Neuronal stem cell (in vitro differentiated cells): ENCODE measurements around the gene CAMK2A.

Experiments used
- DNase-seq: peaks from one replicate; pipeline ENCODE4 v3.0.0-alpha.2; 2013; ENCODE audit warnings: low spot score
- H2AFZ ChIP-seq: one replicate; pipeline ENCODE4 v1.6.1; 2013; ENCODE audit warnings: mild to moderate bottlenecking, low read length, inconsistent platforms
- H2AK5ac ChIP-seq: 2 replicates; pipeline ENCODE4 v1.6.1; 2013; ENCODE audit warnings: low read depth, mild to moderate bottlenecking, inconsistent platforms, low read length, moderate library complexity, mixed read lengths
- H2BK120ac ChIP-seq: 2 replicates; pipeline ENCODE4 v1.6.1; 2013; ENCODE audit warnings: low read depth, mild to moderate bottlenecking, inconsistent platforms, low read length, moderate library complexity, mixed read lengths
- H2BK12ac ChIP-seq: one replicate; pipeline ENCODE4 v1.6.1; 2013; ENCODE audit warnings: low read length, inconsistent platforms
- H2BK15ac ChIP-seq: 2 replicates; pipeline ENCODE4 v1.6.1; 2013; ENCODE audit warnings: mild to moderate bottlenecking, low read length, inconsistent platforms, mixed read lengths
- H2BK5ac ChIP-seq: one replicate; pipeline ENCODE4 v1.6.1; 2013; ENCODE audit warnings: inconsistent platforms, mild to moderate bottlenecking, low read length, moderate library complexity
- H3K14ac ChIP-seq: one replicate; pipeline ENCODE4 v1.6.1; 2013; ENCODE audit warnings: low read length, inconsistent platforms
- H3K18ac ChIP-seq: 2 replicates; pipeline ENCODE4 v1.6.1; 2013; ENCODE audit warnings: low read length, inconsistent platforms
- H3K23ac ChIP-seq: 2 replicates; pipeline ENCODE4 v1.6.1; 2013; ENCODE audit warnings: low read depth, mild to moderate bottlenecking, mixed read lengths, low read length, inconsistent platforms; ENCODE audit not compliant: poor library complexity
- H3K27ac ChIP-seq: replicated peaks from 3 replicates; pipeline ENCODE4 v1.5.1; 2013; ENCODE audit warnings: low read length, inconsistent platforms
- H3K27me3 ChIP-seq, 3 experiments: 2 replicates each; pipeline ENCODE4 v1.6.1; 2013; ENCODE audit warnings: low read length in 3 of 3, mild to moderate bottlenecking in 2 of 3, inconsistent platforms in 1 of 3, low read depth in 1 of 3, mixed read lengths in 1 of 3, moderate library complexity in 1 of 3; ENCODE audit not compliant: control insufficient read depth in 3 of 3, insufficient read depth in 3 of 3
- H3K36me3 ChIP-seq, 2 donors: replicated peaks in 1 of 2; 2 replicates each; pipeline ENCODE4 v1.6.1; 2013; ENCODE audit warnings: low read length in 2 of 2; ENCODE audit not compliant: control insufficient read depth in 2 of 2, insufficient read depth in 2 of 2
- H3K4ac ChIP-seq: 2 replicates; pipeline ENCODE4 v1.6.1; 2013; ENCODE audit warnings: inconsistent platforms, mild to moderate bottlenecking, low read length, moderate library complexity
- H3K4me1 ChIP-seq, 2 donors: 1 replicate in 1 of 2; 2 replicates in 1 of 2; pipeline ENCODE4 v1.6.1; 2013; ENCODE audit warnings: low read length in 2 of 2, low read depth in 1 of 2; ENCODE audit not compliant: control insufficient read depth in 2 of 2, insufficient read depth in 1 of 2
- H3K4me2 ChIP-seq: one replicate; pipeline ENCODE4 v1.6.1; 2013; ENCODE audit warnings: mild to moderate bottlenecking, low read length, inconsistent platforms; ENCODE audit not compliant: insufficient read depth, poor library complexity, severe bottlenecking
- H3K4me3 ChIP-seq, 2 donors: 2 replicates each; pipeline ENCODE4 v1.5.1; 2013; ENCODE audit warnings: low read length in 2 of 2, mild to moderate bottlenecking in 2 of 2, inconsistent platforms in 1 of 2, moderate library complexity in 1 of 2
- H3K79me1 ChIP-seq: one replicate; pipeline ENCODE4 v1.6.1; 2013; ENCODE audit warnings: low read depth, mild to moderate bottlenecking, inconsistent platforms, low read length, moderate library complexity
- H3K9ac ChIP-seq: one replicate; pipeline ENCODE4 v1.6.1; 2013; ENCODE audit warnings: mild to moderate bottlenecking, low read depth, low read length, inconsistent platforms; ENCODE audit not compliant: poor library complexity
- H3K9me3 ChIP-seq, 2 donors: replicated peaks in 1 of 2; 2 replicates each; pipeline versions ENCODE3 to v1.6.1; 2013; ENCODE audit warnings: low read length in 2 of 2, mild to moderate bottlenecking in 2 of 2, inconsistent platforms in 1 of 2, low read depth in 1 of 2, mixed read lengths in 1 of 2, moderate library complexity in 1 of 2; ENCODE audit not compliant: control insufficient read depth in 2 of 2, insufficient read depth in 1 of 2
- H4K8ac ChIP-seq: one replicate; pipeline ENCODE4 v1.6.1; 2013; ENCODE audit warnings: low read depth, mild to moderate bottlenecking, inconsistent platforms, low read length, moderate library complexity
- H4K91ac ChIP-seq: one replicate; pipeline ENCODE4 v1.6.1; 2013; ENCODE audit warnings: low read length, low read depth, mild to moderate bottlenecking, inconsistent platforms; ENCODE audit not compliant: poor library complexity
- WGBS, 2 donors: extraction: QIAGEN DNeasy Blood & Tissue Kit; methylation state at CpG; one replicate each; pipeline ENCODE4 v1.1.7; 2013; ENCODE audit warnings: missing lambda C conversion rate in 2 of 2, mixed read lengths in 1 of 2; ENCODE audit not compliant: insufficient read length in 2 of 2, insufficient replicate concordance in 1 of 2; ENCODE audit errors: extremely low coverage in 2 of 2; 5-methylcytosine and 5-hydroxymethylcytosine counted together

The CAMK2A gene

GRCh38 chr5:150243590-150243989 lies 46.0 kb downstream of the CAMK2A start:
- no CpG with 5 or more reads among the region's 4 CpGs for WGBS, 2 donors
- Histone ChIP-seq H4K91ac (no peak overlapping the region), H3K36me3 (no peaks in the 10 kb centered on the region), H2AK5ac (no peak overlapping the region), H3K23ac (no peak overlapping the region), H3K27ac (no peak overlapping the region), H2BK120ac (no peak overlapping the region), H3K4me2 (no peak overlapping the region), H3K14ac (no peak overlapping the region), H3K9me3 (no peaks in the 10 kb centered on the region), H2BK5ac (no peak overlapping the region), H2AFZ (no peak overlapping the region), H3K4me1 (peaks cover 21 to 29% of the 10 kb centered on the region in 2 donors), H3K4me3 (no peak overlapping the region), H4K8ac (no peak overlapping the region), H3K79me1 (no peaks in the 10 kb centered on the region), H2BK15ac (no peak overlapping the region), H2BK12ac (no peak overlapping the region), H3K9ac (no peak overlapping the region), H3K4ac (no peak overlapping the region), H3K18ac (no peak overlapping the region), H3K27me3 (no peaks in the 10 kb centered on the region)
- no peak for DNase-seq

GRCh38 chr5:150242251-150242894 lies 47.2 kb downstream of the CAMK2A start:
- no peak for DNase-seq
- Histone ChIP-seq H3K36me3 (no peaks in the 10 kb centered on the region), H3K9ac (no peak overlapping the region), H3K23ac (no peak overlapping the region), H3K27ac (no peak overlapping the region), H3K14ac (no peak overlapping the region), H3K27me3 (no peaks in the 10 kb centered on the region), H2BK5ac (no peak overlapping the region), H3K18ac (peak overlapping the region; percentile 11), H3K4me1 (peaks cover 21 to 29% of the 10 kb centered on the region in 2 donors), H3K4me3 (no peak overlapping the region), H4K91ac (no peak overlapping the region), H2BK12ac (no peak overlapping the region), H3K4ac (no peak overlapping the region), H2BK15ac (no peak overlapping the region), H4K8ac (no peak overlapping the region), H2BK120ac (no peak overlapping the region), H2AFZ (peak overlapping the region; percentile 71), H2AK5ac (peak overlapping the region; percentile 8), H3K4me2 (no peak overlapping the region), H3K79me1 (no peaks in the 10 kb centered on the region), H3K9me3 (no peaks in the 10 kb centered on the region)
- no CpG with 5 or more reads among the region's 11 CpGs for WGBS, 2 donors

- Histone ChIP-seq H4K91ac (no peak overlapping the region), H3K4me2 (no peak overlapping the region), H3K36me3 (no peaks in the 10 kb centered on the region), H3K79me1 (no peaks in the 10 kb centered on the region), H4K8ac (no peak overlapping the region), H3K27me3 (no peaks in the 10 kb centered on the region), H2BK15ac (no peak overlapping the region), H3K23ac (no peak overlapping the region), H2BK5ac (no peak overlapping the region), H3K27ac (no peak overlapping the region), H2BK12ac (peak overlapping the region; percentile 2), H3K14ac (no peak overlapping the region), H2AK5ac (peak overlapping the region; percentile 6), H3K18ac (peak overlapping the region; percentile 74), H3K9me3 (no peaks in the 10 kb centered on the region), H3K4me1 (peaks cover 21 to 29% of the 10 kb centered on the region in 2 donors), H2AFZ (peak overlapping the region; percentile 71), H2BK120ac (no peak overlapping the region), H3K9ac (peak overlapping the region; percentile 82), H3K4ac (no peak overlapping the region), H3K4me3 (no peak overlapping the region)
- no peak for DNase-seq
- 100% methylated on average over 2 of the region's 14 CpGs; no CpG with 5 or more reads in 1 of the 2 donors for WGBS, 2 donors
These were observed 48.0 kb downstream of the CAMK2A start for GRCh38 chr5:150241298-150242160.

GRCh38 chr5:150239794-150240122 lies 49.8 kb downstream of the CAMK2A start:
- H2BK120ac ChIP-seq, result no peak overlapping the region
- no peak overlapping the region for H3K9ac ChIP-seq
- no peak overlapping the region for H3K14ac ChIP-seq
- DNase-seq, result no peak
- no peak overlapping the region for H2AFZ ChIP-seq
- no peak overlapping the region for H3K4me3 ChIP-seq
- no peak overlapping the region for H4K8ac ChIP-seq
- H3K79me1 ChIP-seq, result no peaks in the 10 kb centered on the region
- peaks cover 10 to 21% of the 10 kb centered on the region in 2 donors for H3K4me1 ChIP-seq
- no CpG with 5 or more reads among the region's 7 CpGs for WGBS, 2 donors
- no peak overlapping the region for H4K91ac ChIP-seq
- no peak overlapping the region for H2BK5ac ChIP-seq
- no peak overlapping the region for H3K4me2 ChIP-seq
- no peak overlapping the region for H3K27ac ChIP-seq
- H3K23ac ChIP-seq, result no peak overlapping the region
- no peak overlapping the region for H2BK15ac ChIP-seq
- H3K36me3 ChIP-seq, result no peaks in the 10 kb centered on the region
- peak overlapping the region; percentile 71 for H2AK5ac ChIP-seq
- H3K18ac ChIP-seq, result no peak overlapping the region
- no peak overlapping the region for H2BK12ac ChIP-seq
- no peaks in the 10 kb centered on the region for H3K9me3 ChIP-seq
- H3K27me3 ChIP-seq, result no peaks in the 10 kb centered on the region
- no peak overlapping the region for H3K4ac ChIP-seq
